GM18505 (cell line): Measurements from ENCODE around the gene NELFCD.
"Not testable (repeated sequence)": the region's sequence is repeated elsewhere in the genome, so short reads cannot be mapped to it uniquely, and the experiment has no call there.

ENCODE experiments used
- ATAC-seq: cut with Tn5 transposase; IDR thresholded peaks from one replicate; pipeline ENCODE4 v1.9.1; 2021; ENCODE audit not compliant: unreplicated experiment
- POLR2A ChIP-seq: IDR thresholded peaks from 4 replicates; pipeline ENCODE4 v1.6.1; 2011; ENCODE audit warnings: borderline replicate concordance; ENCODE audit not compliant: insufficient read depth, insufficient read length; ENCODE audit errors: extremely low read depth

Gene NELFCD

DNA sequence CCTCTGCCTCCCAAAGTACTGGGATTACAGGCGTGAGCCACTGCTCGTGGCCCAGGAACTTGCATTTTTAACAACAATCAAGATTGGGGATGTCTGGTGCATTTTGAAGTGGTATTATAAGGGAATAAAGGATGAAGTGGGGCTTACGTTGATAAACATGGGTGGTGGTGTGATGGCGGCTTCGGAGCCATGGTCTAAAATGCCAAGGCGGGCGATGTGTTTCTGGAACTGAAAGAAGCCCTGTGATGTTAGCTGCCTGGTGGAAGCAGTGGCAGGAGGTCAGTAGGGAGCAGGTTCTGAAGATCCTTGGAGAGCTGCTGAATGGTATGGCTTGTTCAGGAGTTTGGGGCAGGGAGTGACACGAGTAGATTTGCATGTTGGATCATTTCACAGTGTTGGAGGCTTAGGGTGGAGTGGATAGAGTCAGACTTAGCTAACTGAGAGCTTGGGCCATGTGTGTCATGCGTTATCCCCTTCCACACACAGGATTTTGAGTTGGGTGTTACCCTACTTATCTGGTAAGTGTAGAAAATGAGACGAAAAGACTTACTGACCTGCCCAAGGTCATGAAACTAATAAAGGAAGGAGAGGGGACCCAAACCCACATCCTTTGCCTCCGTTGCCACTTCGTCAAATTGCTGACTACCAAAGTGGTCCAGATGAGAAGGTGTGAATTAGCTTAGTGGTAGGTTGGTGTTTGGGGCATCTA lies 1.5 kb downstream of the NELFCD start:
- no peak for ATAC-seq
- TF ChIP-seq POLR2A: no peak

DNA sequence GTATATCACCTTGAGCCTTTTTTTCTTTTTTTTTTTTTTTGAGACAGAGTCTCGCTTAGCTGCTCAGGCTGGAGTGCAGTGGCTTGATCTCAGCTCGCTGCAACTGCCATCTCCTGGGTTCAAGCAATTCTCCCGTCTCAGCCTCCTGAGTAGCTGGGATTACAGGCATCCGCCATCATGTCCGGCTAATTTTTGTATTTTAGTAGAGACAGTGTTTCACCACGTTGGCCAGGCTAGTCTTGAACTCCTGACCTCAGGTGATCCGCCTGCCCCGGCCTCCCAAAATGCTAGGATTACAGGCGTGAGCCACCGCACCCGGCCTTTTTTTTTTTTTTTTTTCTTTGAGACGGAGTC lies 2.0 kb downstream of the NELFCD start:
- ATAC-seq: not testable (repeated sequence)

DNA sequence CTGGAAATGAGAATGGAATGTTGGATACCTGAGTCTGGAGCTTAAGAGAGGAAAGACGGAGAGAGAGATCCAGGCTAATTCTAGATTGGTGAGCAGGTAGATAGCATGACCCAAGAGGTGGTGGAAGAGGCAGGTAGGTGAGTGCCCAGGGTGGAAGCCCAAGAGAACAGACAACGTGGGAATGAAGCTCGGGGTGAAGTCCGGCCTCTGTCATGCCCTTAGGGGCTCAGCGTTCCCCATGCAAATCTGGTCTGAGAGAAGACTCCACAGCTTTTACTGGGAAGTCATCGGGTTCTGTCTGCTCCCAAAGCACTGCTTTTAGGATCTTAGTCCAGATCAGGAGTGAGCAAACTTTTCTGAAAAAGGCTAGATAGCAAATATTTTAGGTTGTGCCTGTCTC lies 3.6 kb downstream of the NELFCD start:
- ATAC-seq: no peak
- TF ChIP-seq POLR2A: no peak

DNA sequence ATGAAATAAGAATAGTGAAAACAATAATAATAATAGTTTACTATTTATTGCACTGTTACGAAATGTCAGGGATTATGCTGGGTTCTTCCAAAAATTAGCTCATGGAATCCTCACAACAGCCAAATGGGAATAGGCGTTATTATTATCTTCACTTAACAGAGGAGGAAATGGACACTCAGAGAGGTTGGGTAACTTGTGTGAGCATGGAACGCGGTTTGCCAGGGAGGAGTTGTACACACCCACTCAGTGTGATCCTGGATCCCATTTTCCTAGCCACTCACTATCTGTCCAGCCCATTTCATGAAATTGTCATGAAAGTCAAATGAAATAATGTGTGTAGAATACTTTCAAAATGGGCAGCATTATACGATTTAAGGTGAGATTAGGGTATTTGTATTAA lies 4.6 kb downstream of the NELFCD start:
- no peak for ATAC-seq

GRCh38 chr20:58986286-58986967 lies 5.4 kb downstream of the NELFCD start:
- ATAC-seq: no peak
- no peak for TF ChIP-seq POLR2A

More for the DNA sequence above, 4.6 kb downstream of the NELFCD start:
- no peak for TF ChIP-seq POLR2A

DNA sequence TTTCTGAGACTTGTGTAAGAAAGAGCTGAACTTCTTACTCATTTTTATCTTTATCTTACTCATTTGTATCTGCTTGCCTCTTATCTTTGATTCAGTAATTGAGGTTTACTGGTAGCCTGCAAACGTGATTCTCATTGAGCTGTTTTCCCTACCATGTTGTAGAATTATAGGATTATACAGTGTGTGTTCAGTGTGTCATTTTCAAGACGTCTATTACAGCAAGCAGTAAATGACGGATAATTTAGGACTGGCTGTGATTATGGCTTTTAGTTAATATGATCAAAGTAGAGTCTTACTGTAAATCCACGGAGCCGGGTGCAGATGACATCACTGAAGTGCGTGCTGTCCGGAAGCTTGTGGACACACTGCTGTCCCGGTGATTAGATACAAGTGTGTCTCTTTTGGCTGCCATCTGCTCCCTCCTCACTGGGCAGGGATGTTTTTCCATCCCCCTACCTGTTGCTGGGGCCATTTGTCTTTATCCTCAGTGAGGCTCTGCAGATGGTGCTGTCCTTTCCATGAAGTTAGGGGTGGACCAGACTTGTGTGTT lies 6.0 kb downstream of the NELFCD start:
- TF ChIP-seq POLR2A: no peak
- ATAC-seq: no peak

GRCh38 chr20:58987790-58988564 lies 6.9 kb downstream of the NELFCD start:
- ATAC-seq: no peak
- TF ChIP-seq POLR2A: no peak

GRCh38 chr20:58988565-58988882 lies 7.5 kb downstream of the NELFCD start:
- ATAC-seq: no peak
- no peak for TF ChIP-seq POLR2A

GRCh38 chr20:58989196-58989595 lies 8.1 kb downstream of the NELFCD start:
- no peak for ATAC-seq
- no peak for TF ChIP-seq POLR2A

GRCh38 chr20:58990651-58991445 lies 9.8 kb downstream of the NELFCD start:
- TF ChIP-seq POLR2A: peak; percentile 26
- ATAC-seq: no peak

DNA sequence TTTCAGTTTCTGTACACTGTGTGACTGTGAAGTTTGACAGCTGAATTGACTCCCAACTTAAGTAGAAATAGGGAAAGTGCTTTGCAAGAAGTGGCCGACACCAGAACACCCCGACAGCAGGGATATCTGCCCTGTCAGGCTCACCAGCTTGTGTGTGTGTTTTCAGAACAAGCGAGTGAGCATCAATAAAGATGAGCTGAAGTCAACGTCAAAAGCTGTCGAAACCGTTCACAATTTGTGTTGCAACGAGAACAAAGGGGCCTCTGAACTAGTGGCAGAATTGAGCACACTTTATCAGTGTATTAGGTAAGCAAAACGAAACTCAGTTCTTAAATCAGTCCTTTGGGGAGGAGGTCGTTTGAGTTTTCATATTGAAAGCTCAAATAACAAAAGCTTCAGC lies 10.7 kb downstream of the NELFCD start:
- no peak for ATAC-seq
- no peak for TF ChIP-seq POLR2A

- TF ChIP-seq POLR2A: no peak
Measured at GRCh38 chr20:58992911-58993310, 11.9 kb downstream of the NELFCD start.

DNA sequence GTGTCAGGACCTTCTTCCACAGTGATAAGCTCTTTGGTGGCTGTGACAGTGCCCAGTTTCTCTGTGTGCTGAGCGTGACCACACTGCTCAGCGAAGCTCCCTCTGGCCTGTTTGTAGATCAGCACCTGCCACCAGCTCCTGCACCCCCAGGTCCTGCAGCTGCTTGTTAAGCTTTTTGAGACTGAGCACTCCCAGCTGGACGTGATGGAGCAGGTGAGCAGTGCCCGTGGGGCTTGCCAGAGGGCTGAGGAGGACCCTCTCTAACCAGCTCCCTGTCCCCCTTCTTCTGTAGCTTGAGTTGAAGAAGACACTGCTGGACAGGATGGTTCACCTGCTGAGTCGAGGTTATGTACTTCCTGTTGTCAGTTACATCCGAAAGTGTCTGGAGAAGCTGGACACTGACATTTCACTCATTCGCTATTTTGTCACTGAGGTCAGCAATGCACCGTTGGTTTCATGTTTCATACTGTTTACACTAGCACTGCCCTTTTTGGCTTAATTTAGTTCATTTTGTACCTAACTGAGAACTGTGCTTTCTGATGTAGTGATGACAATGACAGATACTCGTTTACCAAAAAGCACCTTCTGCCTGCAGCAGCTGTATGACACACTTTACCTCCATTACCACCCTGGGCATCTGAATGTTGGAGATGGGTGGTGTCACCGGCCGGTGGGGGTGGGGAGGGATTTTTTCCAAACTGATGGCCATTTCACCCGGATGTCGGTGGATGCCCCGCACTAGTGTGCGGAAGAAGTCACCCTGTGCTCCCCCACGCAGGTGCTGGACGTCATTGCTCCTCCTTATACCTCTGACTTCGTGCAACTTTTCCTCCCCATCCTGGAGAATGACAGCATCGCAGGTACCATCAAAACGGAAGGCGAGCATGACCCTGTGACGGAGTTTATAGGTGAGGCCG lies 12.5 kb downstream of the NELFCD start:
- TF ChIP-seq POLR2A: no peak
- no peak for ATAC-seq

More at GRCh38 chr20:58992911-58993310, 11.9 kb downstream of the NELFCD start:
- no peak for ATAC-seq
